Endothelial cell of umbilical vein (primary cell): ENCODE data around the gene DHRS12. TPM values are rescaled to one million over a fixed set of nuclear protein-coding genes. Genes with fewer than 3 reads are reported as not detected.

Experiments used
- BruUV-seq: library from RNA; stranded (reverse); fragments of 400-500 nt; replicated peaks from 2 replicates; lab custom pipeline; 2021; lab: Mats Ljungman, UMichigan
- CTCF ChIA-PET: fragments of 300-600, 350-600 bp; sonication (Branson Sonifier 250); formaldehyde crosslinking; loops from one replicate; lab custom pipeline; 2021; ENCODE audit warnings: antibody characterized with exemption, inconsistent platforms; lab: Charles Lee
- POLR2A ChIA-PET: fragments of 300-600, 350-600 bp; sonication (Branson Sonifier 250); formaldehyde crosslinking; loops from one replicate; lab custom pipeline; 2021; ENCODE audit warnings: antibody characterized with exemption, inconsistent platforms; lab: Charles Lee
- DNase-seq: peaks from one replicate; pipeline ENCODE4 v3.0.0-alpha.2; 2011; ENCODE audit warnings: low read depth, low spot score
- FAIRE-seq: peaks from 2 replicates; lab custom pipeline; 2011; peaks lifted over from hg19 to GRCh38; lab: Jason Lieb, UNC
- H2AFZ ChIP-seq: 2 replicates; pipeline ENCODE4 v1.6.0; 2012; ENCODE audit warnings: low read depth, low read length, control low read depth, inconsistent platforms
- H3K27ac ChIP-seq: 2 replicates; pipeline ENCODE4 v1.5.1; 2011; ENCODE audit warnings: low read depth, mild to moderate bottlenecking, control low read depth, low read length, moderate library complexity; ENCODE audit not compliant: insufficient read depth
- H3K27me3 ChIP-seq, 2 experiments: 2 replicates each; pipeline versions ENCODE4 v1.6.0 to v1.6.1; 2011; ENCODE audit warnings: low read length in 2 of 2, mixed read lengths in 1 of 2; ENCODE audit not compliant: control insufficient read depth in 2 of 2, insufficient read depth in 2 of 2
- H3K36me3 ChIP-seq, 2 experiments: 2 replicates in 1 of 2; 3 replicates in 1 of 2; pipeline ENCODE4 v1.5.1; 2011; ENCODE audit warnings: low read length in 2 of 2, mild to moderate bottlenecking in 1 of 2, moderate library complexity in 1 of 2; ENCODE audit not compliant: control insufficient read depth in 2 of 2, insufficient read depth in 2 of 2; ENCODE audit errors: extremely low read depth in 1 of 2
- H3K4me1 ChIP-seq: 3 replicates; pipeline ENCODE4 v1.5.1; 2011; ENCODE audit warnings: mild to moderate bottlenecking, low read length; ENCODE audit not compliant: control insufficient read depth, insufficient read depth; ENCODE audit errors: extremely low read depth
- H3K4me2 ChIP-seq: 2 replicates; pipeline ENCODE4 v1.6.1; 2011; ENCODE audit warnings: low read length, control low read depth, mixed read lengths; ENCODE audit not compliant: insufficient read depth
- H3K4me3 ChIP-seq, 3 experiments: fragments of 200-600 bp in 1 of 3; sonication (generic), shearing (Covaris generic) in 1 of 3; replicated peaks in 1 of 3; 2 replicates each; pipeline ENCODE4 v1.5.1; 2011 to 2016; ENCODE audit warnings: control low read depth in 3 of 3, low read length in 3 of 3, mild to moderate bottlenecking in 2 of 3, inconsistent platforms in 1 of 3, low read depth in 1 of 3, moderate library complexity in 1 of 3; ENCODE audit not compliant: insufficient read depth in 1 of 3
- H3K79me2 ChIP-seq: 2 replicates; pipeline ENCODE4 v1.6.0; 2012; ENCODE audit warnings: low read length, inconsistent platforms; ENCODE audit not compliant: control insufficient read depth, insufficient read depth
- H3K9ac ChIP-seq: replicated peaks from 2 replicates; pipeline ENCODE3; 2011; ENCODE audit warnings: low read length, control low read depth; ENCODE audit not compliant: insufficient read depth; ENCODE audit errors: extremely low read depth
- H3K9me1 ChIP-seq: replicated peaks from 3 replicates; pipeline ENCODE4 v1.6.0; 2011; ENCODE audit warnings: mild to moderate bottlenecking, low read length; ENCODE audit not compliant: control insufficient read depth, insufficient read depth; ENCODE audit errors: extremely low read depth
- H3K9me3 ChIP-seq: replicated peaks from 2 replicates; pipeline ENCODE4 v1.5.1; 2012; ENCODE audit warnings: low read length, inconsistent platforms; ENCODE audit not compliant: control insufficient read depth, insufficient read depth
- H4K20me1 ChIP-seq: replicated peaks from 2 replicates; pipeline ENCODE3; 2011; ENCODE audit warnings: mild to moderate bottlenecking, low read length; ENCODE audit not compliant: control insufficient read depth, insufficient read depth; ENCODE audit errors: extremely low read depth
- CTCF ChIP-seq, 2 donors: IDR thresholded peaks; 1 replicate in 1 of 2; 2 replicates in 1 of 2; pipeline ENCODE4 v1.5.1; 2011; ENCODE audit warnings: low read length in 2 of 2, mild to moderate bottlenecking in 2 of 2, moderate library complexity in 2 of 2, control low read depth in 1 of 2, inconsistent platforms in 1 of 2, low read depth in 1 of 2; ENCODE audit not compliant: insufficient read depth in 1 of 2; ENCODE audit errors: extremely low read depth in 1 of 2
- FOS ChIP-seq: IDR thresholded peaks from 2 replicates; pipeline ENCODE4 v1.6.1; 2011; ENCODE audit warnings: mild to moderate bottlenecking, low read length, moderate library complexity, borderline replicate concordance; ENCODE audit not compliant: insufficient read depth
- GATA2 ChIP-seq: IDR thresholded peaks from 2 replicates; pipeline ENCODE4 v1.7.0; 2011; ENCODE audit warnings: low read depth, mild to moderate bottlenecking, moderate library complexity, mixed read lengths, low read length; ENCODE audit not compliant: insufficient read length, insufficient read depth
- JUN ChIP-seq: IDR thresholded peaks from 2 replicates; pipeline ENCODE4 v1.6.1; 2011; ENCODE audit warnings: borderline replicate concordance, low read depth; ENCODE audit not compliant: insufficient read length, insufficient read depth
- MAX ChIP-seq: IDR thresholded peaks from 2 replicates; pipeline ENCODE4 v1.6.1; 2011; ENCODE audit not compliant: insufficient read depth, insufficient read length
- MYC ChIP-seq: IDR thresholded peaks from one replicate; pipeline ENCODE4 v1.6.1; 2011; ENCODE audit warnings: mild to moderate bottlenecking, low read depth, low read length
- POLR2A ChIP-seq: IDR thresholded peaks from 2 replicates; pipeline ENCODE4 v1.6.1; 2012; ENCODE audit warnings: low read depth, mild to moderate bottlenecking, control low read depth, low read length
- POLR2AphosphoS5 ChIP-seq: IDR thresholded peaks from 2 replicates; pipeline ENCODE4 v1.6.1; 2012; ENCODE audit warnings: low read depth, mild to moderate bottlenecking, control low read depth, low read length, moderate library complexity; ENCODE audit not compliant: insufficient read depth
- dilution Hi-C: fragments of 300-500 bp; cut with MboI; formaldehyde crosslinking; loops from one replicate; pipeline ENCODE4 v1.15.0; 2019; ENCODE audit warnings: low sequenced_read_pairs; ENCODE audit not compliant: extremely low pct_ligation_motif_present
- intact Hi-C: fragments of 100-400 bp; cut with micrococcal nuclease; formaldehyde crosslinking; loops from one replicate; pipeline ENCODE4 v1.10.0; 2022
- polyA plus RNA-seq, 4 experiments: library from polyadenylated mRNA; depleted of rRNA in 3 of 4; stranded (reverse) in 3 of 4; unstranded in 1 of 4; fragments of >200 nt; gene quantifications; 2 replicates each; pipeline versions ENCODE4 v1.2.1 to v1.2.3, GENCODE V29; 2011 to 2012; ENCODE audit warnings: missing spikeins in 1 of 4
- total RNA-seq: library from RNA; stranded (reverse); gene quantifications from 2 replicates; pipeline ENCODE4 v1.2.3, GENCODE V29; 2021

The DHRS12 gene
- total and polyA plus RNA-seq, 2 donors (not counting 3 experiments of a cell fraction or from before 2014, with no cell fraction given), result 8.9 to 9.1 TPM

GRCh38 chr13:51839711-51840540 is 36.0 kb upstream of the DHRS12 start:
- no TSS peak for BruUV-seq
- H3K27me3 ChIP-seq, result peaks cover 6 to 11% of the 10 kb centered on the region in 2 experiments
- no peak for FAIRE-seq
- H3K27ac ChIP-seq, result no peak overlapping the region
- no peak for DNase-seq
- no peak overlapping the region for H3K4me3 ChIP-seq
- H3K9ac ChIP-seq, result no peak overlapping the region
- no peaks in the 10 kb centered on the region for H3K36me3 ChIP-seq
- H3K4me2 ChIP-seq, result no peak overlapping the region
- CTCF ChIA-PET, result interaction anchor here (1.0 kb wide), 1 partner anchor 24 kb away, joined by 3 read pairs; no protein-coding TSS in a partner anchor
- POLR2A ChIA-PET, result no interaction called here
- no peaks in the 10 kb centered on the region for H3K9me3 ChIP-seq
- no peaks in the 10 kb centered on the region for H3K9me1 ChIP-seq
- dilution Hi-C loops, result no loop called here
- no peaks in the 10 kb centered on the region for H3K79me2 ChIP-seq
- intact Hi-C loops, result no loop called here
- H2AFZ ChIP-seq, result no peak overlapping the region
- no peaks in the 10 kb centered on the region for H3K4me1 ChIP-seq
- TF ChIP-seq MYC (no peak), JUN (no peak), POLR2AphosphoS5 (no peak), GATA2 (no peak), MAX (no peak)
- H4K20me1 ChIP-seq, result no peaks in the 10 kb centered on the region

- H3K9me3 ChIP-seq, result no peaks in the 10 kb centered on the region
- CTCF ChIA-PET, result interaction anchor here (1.3 kb wide), 1 partner anchor 22 kb away, joined by 3 read pairs; no protein-coding TSS in a partner anchor
- H3K4me2 ChIP-seq, result no peak overlapping the region
- H4K20me1 ChIP-seq, result no peaks in the 10 kb centered on the region
- no peak overlapping the region for H3K9ac ChIP-seq
- dilution Hi-C loops (no loop called here), intact Hi-C loops (no loop called here)
- TF ChIP-seq FOS, result no peak
- peak; percentile 19 for TF ChIP-seq JUN
- TF ChIP-seq POLR2A, result no peak
- TF ChIP-seq MAX, result no peak
- TF ChIP-seq CTCF (IDR thresholded peaks at IDR 0.05; ENCODE audit: extremely low read depth in 1 of 2, insufficient read depth in 1 of 2, low read depth in 1 of 2, low read length in 2 of 2), result no peak
- TF ChIP-seq GATA2, result no peak
- no peak for TF ChIP-seq POLR2AphosphoS5
- no peaks in the 10 kb centered on the region for H3K9me1 ChIP-seq
- POLR2A ChIA-PET, result no interaction called here
- no peak overlapping the region for H3K27ac ChIP-seq
- no peak overlapping the region for H2AFZ ChIP-seq
- no peak overlapping the region for H3K4me3 ChIP-seq
- no peaks in the 10 kb centered on the region for H3K4me1 ChIP-seq
- BruUV-seq, result no TSS peak
- DNase-seq, result no peak
- no peaks in the 10 kb centered on the region for H3K36me3 ChIP-seq
- peaks cover 4 to 6% of the 10 kb centered on the region in 2 experiments for H3K27me3 ChIP-seq
- no peak for FAIRE-seq
- H3K79me2 ChIP-seq, result no peaks in the 10 kb centered on the region
These were observed 34.4 kb upstream of the DHRS12 start for GRCh38 chr13:51838240-51838846.
